ENCODE data around the gene ORAI2.
"Not testable (repeated sequence)": the region's sequence is repeated elsewhere in the genome, so short reads cannot be mapped to it uniquely, and the experiment has no call there.

Gene ORAI2

DNA sequence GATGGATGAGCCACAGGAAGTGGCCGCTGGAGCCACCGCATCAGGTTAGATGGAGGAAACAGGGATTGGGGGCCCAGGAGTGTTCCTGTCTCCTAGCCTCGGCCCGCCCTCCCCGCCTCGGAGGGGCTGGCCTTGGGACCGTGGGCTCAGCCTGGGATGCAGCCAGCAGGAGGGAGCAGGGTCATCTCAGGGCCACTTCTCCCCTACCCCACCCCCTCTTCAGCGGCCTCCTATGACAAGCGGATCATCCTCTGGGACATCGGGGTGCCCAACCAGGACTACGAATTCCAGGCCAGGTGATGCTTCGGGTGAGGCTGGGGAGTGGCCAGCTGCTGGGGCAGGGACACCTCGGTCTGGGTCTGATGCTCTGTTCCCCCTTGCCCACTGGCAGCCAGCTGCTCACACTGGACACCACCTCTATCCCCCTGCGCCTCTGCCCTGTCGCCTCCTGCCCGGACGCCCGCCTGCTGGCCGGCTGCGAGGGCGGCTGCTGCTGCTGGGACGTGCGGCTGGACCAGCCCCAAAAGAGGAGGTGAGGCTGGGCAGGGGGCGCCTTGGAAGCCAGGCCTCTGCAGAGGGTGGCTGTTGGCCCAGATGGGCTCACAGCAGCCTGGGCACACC is 36.1 kb downstream of the ORAI2 start:
- DNase-seq (ENCODE audit: low read depth in 2 of 2), result no peak

DNA sequence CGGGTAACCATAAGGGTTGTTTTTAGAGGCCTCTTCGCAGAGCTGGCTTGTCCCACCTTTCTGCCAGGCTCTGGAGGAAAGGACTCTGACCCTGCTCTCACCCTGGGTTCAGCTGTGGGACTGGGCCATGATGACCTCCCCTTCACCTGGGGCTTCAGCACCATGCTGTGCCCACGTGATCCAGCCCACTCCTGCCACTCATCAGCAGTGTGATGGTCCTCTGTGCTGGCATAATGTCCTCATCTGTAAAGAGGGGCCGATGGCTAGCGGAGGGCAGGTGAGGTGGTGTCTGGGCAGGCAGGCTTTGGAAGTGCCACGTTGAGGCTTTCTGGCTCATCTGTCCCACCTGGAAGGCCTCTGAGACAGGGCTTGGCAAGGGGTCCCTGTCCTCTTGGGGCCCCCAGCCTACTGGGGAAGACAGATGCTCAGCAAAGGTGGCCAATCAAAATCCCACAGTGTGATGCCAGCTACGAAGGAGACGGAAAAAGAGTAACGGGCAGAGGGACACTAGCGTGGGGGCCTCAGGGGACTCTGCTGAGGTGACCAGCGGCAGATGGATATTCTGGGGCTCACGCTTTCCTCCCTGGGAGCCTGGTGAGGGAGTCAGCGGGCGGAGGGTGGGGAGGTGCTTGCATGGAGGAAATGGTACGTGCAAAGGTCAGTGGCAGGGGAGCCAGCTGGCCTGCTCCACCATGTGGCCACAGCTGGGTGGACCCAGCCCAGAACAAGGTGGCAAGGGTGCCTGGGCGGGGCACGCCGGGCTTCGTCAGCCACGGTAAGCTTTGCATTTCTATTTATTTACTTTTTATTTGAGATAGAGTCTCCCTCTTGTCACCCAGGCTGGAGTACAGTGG is 36.8 kb downstream of the ORAI2 start:
- DNase-seq (ENCODE audit: low read depth in 2 of 2), result no peak

DNA sequence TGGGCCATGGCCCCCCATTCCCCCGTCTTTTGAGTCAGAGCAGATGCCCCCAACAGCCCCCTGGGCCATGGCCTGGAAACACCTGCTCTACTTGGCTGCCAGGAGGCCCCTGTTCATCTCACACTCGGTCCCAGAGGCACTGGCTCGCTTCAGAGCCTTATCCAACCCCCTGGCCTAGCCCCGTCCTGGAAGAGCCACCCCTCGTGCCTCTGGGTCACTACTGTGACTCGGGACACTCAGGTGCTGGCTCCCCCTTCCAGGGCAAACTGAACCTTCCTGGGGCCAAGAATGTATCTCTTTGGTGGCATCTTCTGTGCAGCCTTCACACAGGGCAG is 38.4 kb downstream of the ORAI2 start:
- DNase-seq (ENCODE audit: low read depth in 2 of 2), result no peak

DNA sequence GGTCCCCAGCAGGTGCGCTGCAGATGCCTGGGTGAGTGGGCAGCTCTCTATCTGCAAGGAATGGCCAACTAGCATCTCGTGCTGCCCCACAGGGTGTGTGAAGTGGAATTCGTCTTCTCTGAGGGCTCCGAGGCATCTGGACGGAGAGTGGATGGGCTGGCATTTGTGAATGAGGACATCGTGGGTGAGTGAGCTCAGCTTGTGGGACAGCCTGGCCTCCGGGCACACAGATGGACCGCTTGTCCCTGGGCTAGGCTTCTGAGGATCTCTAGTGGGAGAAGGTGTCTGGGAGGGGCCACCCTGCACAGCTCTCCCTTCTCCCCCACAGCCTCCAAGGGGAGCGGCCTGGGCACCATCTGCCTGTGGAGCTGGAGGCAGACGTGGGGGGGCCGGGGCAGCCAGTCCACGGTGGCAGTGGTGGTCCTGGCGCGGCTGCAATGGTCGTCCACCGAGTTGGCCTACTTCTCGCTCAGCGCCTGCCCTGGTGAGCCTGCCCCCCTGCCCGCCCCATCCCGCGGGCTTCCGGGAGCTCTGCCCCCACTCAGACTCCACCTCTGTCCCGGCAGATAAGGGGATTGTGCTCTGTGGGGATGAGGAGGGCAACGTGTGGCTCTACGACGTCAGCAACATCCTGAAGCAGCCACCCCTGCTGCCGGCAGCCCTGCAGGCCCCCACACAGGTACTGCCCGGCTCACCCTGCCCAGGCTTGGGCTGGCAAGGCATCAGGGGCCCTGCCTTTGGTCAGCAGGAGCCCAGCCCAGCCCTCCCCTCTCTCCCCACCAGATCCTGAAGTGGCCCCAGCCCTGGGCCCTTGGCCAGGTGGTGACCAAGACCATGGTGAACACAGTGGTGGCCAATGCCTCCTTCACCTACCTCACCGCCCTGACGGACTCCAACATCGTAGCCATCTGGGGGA is 39.0 kb downstream of the ORAI2 start:
- DNase-seq (ENCODE audit: low read depth in 2 of 2), result no peak

DNA sequence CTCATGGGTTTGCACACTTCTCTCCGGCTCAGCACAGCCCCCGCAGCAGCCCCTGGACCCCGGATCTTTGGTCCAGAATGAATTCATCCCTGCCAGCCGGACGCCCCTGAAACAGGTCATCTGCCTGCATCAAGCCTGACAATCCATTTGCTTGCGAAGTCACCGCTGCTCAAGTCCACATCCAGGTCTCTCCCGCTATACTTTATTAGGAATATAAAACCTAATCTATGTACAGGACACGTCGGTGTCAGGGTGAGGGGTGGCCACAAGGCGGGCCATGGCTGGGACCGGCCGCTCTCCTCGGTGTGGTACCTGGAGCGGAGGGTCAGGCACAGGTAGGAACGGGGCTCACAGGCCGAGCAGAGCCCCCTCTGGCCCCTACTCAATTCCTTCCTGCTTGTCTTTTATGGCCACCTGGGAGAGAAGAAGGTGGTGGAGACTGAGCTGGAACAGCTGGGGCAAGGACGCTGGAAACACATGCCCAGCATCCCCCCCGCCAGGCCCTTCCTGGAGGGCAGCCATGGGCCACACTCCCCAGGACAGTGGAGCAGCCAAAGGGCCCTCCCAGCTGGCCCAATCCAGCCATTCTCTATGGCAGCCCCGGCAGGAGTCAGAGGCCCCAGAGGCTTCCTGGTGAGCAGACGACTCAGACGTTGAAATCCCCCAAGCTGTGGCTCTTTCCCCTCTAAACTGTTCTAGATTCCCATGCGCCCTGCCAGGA is 40.1 kb downstream of the ORAI2 start:
- no peak for DNase-seq (ENCODE audit: low read depth in 2 of 2)

DNA sequence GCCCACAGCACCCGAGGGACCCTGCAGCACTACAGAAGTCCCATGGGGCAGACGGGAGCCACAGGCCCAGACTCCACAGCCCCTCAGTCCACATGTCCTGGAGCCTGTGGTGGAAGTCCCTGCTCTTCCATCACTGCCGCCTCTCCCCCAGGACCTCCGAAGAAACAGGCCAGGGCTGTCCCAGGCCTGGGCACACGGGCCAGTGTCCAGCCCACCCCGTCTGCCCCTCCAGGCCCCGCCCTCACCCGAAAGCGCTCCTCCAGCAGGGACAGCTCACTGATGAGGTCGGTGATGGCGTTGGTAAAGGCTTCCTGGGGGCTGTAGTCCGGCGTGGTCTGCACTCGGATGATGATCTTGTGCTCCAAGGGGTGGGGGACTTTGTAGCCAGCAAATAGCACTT is 40.7 kb downstream of the ORAI2 start:
- DNase-seq (ENCODE audit: low read depth in 2 of 2), result not testable (repeated sequence)

DNA sequence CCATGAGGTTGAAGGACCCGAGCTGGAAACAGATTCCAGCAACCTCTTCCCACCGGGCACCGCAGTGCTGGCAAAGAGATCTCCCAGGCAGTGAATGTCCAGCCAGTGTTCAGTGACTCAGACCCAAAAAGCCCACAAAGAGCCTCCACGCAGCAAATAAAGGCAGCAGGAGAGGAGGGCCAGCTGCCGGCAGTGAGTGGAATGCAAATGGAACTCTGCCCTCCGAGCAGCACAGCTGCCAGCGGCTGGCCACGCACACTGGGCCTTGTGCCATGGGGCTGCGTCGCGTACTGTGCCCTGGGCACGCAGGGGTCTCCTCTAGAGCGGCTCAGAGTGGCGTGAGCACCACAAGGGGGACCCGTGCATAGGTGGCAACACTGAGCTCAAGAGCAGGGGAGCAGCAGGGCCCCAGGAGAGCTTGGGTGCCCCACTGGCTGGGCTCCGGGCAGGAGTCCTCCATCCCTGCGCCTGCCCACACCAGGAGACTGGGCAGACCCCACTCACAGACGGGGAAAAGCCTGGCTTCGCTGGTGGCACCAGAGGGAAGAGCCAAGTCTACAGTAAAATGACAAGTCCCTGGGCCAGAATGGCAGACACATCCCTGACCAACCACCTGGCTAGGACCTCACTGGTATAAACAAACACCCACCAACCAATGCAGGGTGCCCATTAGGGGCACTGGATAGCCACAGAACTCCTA is 41.5 kb downstream of the ORAI2 start:
- not testable (repeated sequence) for DNase-seq (ENCODE audit: low read depth in 2 of 2)

DNA sequence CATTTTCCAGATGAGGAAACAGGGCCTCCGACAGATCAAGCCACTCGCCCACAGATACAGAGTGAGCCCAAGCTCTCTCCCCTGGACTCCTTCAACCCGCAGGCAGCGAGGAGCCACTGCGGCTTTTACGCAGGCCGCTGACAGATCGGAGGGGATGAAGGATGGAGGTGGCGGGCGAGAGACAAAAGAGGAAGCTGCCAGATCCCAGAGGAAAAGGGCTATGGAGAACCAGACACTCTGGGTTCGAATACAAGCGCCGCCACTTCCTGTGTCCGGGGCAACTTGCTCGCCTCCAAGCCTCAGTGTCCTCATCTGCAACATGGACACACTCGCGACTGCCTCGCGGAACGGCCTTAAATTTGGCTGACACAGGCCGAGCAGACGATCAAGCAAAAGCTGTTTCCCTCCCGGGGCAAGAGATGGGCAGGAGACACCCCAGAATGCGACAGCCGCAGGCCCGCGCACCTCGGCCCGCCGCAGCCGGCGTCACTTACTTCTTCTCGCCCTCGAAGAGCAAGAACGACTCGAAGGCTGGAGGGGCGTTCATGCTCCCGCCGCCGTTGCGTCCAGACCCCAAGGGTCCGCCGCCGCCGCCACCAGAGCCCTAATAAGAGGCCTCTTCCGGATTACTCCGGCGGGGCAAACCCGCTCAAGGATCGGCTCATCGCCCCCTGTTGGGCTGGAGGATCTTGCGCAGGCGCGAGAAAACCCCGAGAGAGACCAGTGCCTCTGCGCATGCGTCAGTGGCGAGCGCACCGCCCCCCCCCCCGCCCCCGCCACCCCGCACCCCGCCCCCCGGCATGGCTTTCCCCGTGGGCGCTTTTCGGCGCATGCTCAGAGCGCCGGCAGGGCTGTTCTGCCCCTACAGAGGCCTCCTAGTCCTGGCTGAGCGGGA is 45.2 kb downstream of the ORAI2 start, which contains the start of gene POLR2J:
POLR2J (minus strand) TSS at position 609 of the 895 bp plus-strand sequence; CDS start at position 547, 62 bp downstream.
- DNase-seq (ENCODE audit: low read depth in 2 of 2), result peak; percentile 77 to 79

DNA sequence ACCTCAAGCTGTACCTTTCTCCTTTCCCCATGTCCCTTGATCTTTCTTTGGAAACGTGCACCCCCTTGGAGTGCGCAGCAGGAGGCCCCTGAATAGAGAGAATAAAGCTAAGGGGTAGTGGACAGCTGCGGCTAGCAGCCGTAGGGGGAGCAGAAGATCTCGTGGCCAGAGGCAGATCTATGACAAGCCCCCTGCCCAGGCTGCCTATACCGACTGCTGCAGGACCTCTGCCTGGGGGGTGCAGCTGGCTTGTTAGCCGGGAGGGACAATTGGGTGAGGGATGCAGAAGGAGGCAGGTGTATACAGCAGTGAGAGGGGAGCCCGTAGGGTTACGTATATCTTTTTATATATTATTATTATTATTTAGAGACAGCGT is 45.8 kb downstream of the ORAI2 start:
- not testable (repeated sequence) for DNase-seq (ENCODE audit: low read depth in 2 of 2)

DNA sequence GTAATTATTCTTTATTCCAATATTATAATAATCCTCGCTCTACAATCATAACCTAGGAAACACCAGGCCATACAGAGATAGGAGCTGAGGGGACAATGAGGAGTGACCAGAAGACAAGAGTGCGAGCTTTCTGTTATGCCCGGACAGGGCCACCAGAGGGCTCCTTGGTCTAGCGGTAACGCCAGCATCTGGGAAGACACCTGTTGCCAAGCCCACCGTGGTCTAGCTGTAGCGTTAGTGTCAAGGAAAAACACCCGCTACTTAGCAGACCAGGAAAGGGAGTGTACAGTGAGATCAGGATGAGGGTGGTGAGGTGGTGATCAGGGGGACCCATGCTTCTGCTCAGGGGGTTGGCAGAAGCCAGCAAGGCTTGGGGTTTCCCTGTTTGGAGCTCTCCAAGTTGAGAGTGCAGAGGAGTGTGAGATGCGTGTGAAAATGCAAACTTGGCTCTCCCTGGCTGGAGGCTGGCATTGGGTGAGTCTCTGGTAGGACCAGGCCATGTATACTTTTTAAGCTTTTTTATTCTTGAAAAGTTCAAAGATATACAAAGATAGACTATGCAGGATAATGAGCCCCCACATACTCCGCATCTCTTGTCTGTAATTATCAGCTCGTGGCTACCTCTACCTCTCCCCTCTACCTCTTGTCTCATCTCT is 46.7 kb downstream of the ORAI2 start:
- not testable (repeated sequence) for DNase-seq (ENCODE audit: low read depth in 2 of 2)

DNA sequence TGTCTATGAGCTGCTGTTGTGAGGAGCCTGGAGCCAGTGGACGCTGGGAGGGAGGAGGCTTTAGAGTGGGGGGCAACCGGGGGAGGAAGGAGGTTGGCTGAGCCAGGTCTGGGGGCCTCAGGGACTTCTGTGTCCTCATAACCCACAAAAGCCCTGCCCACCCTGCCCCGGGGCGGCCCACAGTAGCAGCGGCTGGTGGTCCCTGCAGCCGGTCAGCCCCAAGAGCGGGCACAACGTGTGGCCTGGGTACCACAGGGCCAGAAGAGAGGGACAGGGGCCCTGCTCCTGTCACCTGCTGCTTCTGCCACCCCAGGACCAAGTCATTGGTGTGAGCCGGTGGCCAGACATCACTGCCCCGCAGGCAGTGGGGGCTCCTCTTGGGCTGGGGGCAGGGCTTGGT is 48.6 kb downstream of the ORAI2 start:
- DNase-seq (ENCODE audit: low read depth in 2 of 2), result not testable (repeated sequence)

DNA sequence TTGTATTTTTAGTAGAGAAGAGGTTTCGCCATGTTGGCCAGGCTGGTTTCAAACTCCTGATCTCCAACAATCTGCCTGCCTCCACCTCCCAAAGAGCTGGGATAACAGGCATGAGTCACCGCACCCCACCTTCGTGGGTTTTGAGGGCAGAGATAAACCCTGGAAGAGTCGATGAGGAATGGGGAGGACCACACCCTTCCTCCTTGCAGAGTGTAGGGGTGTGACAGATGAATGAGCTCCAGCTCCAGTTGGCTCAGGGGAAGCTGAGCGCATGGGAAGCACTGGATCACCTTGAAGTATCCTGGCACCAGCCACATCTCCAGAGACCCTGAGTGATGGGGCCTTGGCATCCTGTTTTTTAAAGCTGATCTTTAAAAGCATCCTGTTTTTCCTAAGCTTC is 50.9 kb downstream of the ORAI2 start:
- DNase-seq (ENCODE audit: low read depth in 2 of 2), result not testable (repeated sequence)

DNA sequence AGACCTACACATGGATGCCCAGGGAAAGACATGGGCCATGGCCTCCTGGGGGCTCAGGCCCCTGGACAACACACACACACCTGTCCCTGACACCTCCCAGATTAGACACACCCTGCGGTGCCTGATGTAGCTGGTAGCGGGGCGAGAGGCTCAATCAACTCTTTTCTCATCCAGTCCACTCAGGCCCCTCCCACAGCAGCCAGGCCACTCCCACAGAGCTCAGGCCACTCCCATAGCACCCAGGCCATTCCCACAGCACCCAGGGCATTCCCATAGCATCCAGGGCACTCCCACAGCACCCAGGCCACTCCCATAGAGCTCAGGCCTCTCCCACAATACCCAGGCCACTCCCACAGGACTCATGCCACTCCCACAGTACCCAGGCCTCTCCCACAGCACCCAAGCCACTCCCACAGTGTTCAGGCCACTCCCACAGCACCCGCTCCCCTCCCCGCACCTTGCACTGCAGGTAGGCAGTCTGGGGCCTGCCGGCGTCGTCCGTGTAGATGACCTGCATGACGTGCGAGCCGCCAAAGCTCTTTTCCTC is 57.2 kb downstream of the ORAI2 start:
- DNase-seq (ENCODE audit: low read depth in 2 of 2), result peak in 1 of 2 donors; percentile 54

DNA sequence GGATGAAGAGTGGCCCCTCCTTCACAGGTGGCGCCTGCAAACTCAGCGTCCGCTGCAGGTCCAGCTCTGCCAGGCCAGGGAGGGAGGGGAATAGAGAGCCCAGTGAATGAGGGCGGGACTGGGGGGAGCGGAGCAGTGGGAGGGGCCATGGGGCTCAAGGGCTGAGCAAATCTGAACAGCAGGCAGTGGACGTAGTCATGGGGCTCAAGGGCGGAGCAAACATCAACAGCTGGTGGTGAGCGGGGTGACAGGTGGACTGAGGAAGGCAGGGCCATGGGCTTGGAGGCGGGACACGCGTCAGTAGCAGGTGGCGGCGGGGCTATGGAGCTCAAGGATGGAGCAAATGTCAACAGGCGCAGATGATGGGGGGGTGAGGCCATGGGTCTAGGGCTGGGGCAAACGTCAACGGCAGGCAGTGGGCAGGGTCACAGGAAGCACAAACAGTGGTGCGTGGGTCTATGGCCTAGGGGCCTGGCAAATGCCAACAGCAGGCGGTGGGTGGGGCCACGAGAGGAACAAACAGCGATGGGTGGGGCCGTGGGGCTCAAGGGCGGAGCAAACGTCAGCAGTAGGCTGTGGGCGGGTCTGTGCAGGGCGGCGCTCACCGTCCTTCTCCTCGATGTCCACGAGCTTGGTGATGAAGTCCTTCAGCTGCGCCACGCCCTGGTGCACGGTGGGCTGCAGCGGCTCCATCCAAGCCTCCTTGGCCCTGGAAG is 60.0 kb downstream of the ORAI2 start:
- not testable (repeated sequence) for DNase-seq (ENCODE audit: low read depth in 2 of 2)

DNA sequence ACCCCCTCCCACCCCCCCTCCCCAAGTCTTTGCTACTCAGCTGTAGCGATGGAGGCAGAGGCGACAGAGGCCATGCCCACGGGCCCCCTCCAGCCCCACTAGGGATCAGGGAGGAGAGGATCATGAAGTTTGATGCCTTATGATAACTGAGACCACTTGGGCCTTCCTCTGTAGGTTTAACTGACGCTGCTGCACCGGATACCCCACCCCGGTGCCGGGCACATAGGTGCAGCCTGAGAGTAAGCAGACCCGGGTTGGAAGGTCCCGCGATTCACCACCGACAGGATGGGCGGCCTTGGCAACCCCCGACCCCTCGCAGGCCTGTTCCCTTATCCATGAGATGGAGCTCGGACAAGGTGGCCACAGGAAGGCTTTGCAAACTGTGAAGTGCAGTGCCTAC is 60.7 kb downstream of the ORAI2 start:
- DNase-seq (ENCODE audit: low read depth in 2 of 2), result not testable (repeated sequence)

DNA sequence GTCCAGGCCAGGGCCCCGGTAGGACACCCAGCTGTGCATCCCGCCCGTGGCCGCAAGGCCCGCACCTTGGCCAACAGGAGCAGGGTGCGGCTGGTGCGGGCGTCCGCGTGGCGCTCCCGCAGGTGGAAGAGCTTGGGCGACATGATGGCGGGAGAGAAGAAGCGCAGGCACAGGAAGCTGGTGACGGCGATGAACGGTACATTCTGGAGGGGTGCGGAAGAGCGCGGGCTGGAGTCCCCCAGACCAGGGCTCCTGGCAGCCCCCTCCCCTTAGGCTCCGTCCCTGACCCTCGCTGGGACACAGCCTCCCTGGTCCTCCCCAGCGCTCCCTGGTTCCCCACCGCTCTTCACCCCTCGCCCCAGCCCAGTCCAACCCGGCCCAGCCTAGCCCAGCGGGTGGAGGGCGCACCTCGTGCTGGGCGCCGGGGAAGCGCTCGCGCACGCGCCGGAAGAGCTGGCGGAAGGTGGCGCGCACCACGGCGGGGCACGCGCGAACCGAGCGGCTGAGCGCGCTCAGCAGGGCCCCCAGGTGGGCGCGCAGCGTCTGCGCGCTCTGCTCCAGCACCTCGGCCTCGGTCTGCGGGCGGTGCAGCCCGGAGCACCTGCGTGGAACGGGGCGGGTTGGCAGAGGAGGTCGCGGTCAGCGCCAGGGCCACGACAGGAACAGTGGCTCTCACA is 61.2 kb downstream of the ORAI2 start:
- not testable (repeated sequence) for DNase-seq (ENCODE audit: low read depth in 2 of 2)

DNA sequence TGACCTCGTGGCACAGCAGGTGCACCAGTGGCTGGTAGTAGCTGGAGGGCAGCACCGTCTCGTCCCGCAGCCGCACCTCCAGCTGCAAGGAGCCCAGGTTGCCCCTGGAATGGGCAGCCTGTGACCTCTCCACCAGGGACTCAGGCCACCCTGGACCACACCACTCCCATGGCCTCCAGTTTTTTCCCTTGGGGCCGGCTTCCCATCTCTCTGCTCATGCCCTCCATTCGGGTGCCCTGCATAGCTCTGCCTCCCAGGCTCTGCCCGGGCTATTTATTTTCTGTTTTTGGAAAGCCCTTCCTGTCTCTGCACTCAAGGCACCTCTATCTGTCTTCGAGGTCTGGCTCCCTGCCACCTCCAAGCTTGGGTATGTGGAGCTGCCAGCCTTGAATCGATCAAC is 63.5 kb downstream of the ORAI2 start:
- DNase-seq (ENCODE audit: low read depth in 2 of 2), result not testable (repeated sequence)

DNA sequence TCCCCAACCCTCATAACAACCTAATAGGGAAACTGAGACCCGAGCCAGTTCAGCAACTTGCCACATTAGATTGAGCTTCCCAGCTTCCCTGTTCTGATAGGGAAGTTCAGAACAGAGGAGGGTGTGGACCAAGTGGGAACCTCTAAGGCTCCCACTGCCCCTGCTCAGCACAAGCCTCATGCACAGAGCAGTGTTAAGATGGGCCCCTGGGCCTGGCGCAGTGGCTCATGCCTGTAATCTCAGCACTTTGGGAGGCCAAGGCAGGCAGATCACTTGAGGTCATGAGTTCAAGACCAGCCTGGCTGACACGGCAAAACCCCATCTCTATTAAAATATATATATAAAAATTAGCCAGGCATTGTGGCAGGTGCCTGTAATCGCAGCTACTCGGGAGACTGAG is 63.9 kb downstream of the ORAI2 start:
- not testable (repeated sequence) for DNase-seq (ENCODE audit: low read depth in 2 of 2)
